ENCODE data around the gene TMEM127.
"Not testable (repeated sequence)": the region's sequence is repeated elsewhere in the genome, so short reads cannot be mapped to it uniquely, and the experiment has no call there.

TMEM127 gene

DNA sequence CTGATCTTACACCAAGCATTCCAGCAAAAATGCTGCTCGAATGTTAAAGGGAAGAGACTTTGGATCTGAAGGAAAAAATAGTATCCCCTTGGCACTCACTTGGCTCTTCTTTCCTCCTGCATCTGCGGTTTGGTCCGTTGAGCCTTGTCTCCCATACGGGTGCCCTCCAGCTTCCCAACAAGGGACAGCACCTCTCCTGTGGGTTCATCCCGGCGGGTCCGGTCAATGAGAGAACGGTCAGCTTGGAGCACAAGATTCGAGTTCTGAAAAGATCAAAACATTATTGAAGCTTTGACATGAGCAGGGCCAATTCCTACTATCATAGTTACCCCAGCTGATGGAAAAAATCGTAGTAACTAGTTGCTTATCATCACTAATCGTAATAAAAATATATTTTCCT lies 38.8 kb upstream of the TMEM127 start:
- H3K4me3 ChIP-seq (replicated peaks; ENCODE audit: low read depth, low read length) = peak overlapping the region; percentile 97
- no peak for TF ChIP-seq CTCF (IDR thresholded peaks at IDR 0.05; ENCODE audit: low read depth, low read length, missing control alignments)
- no peak for DNase-seq (ENCODE audit: extremely low read depth, low read depth)

DNA sequence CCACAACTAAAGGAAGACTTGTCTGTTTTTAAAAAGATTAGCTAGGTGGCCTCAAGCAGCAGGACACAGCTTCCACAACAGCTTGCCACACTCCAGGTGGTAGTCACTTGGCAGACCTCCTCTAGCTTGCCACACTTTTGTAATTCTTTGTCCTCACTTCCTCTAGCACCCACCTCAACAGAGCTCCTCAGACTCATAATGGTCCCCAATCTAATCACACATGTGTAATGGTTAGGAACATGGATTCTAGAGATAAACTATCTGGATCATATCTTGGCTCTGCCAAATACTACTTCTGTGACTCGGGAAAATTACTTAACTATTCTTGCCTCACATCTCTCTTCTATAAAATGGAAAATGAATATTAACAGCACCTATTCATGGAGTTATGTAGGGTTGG lies 36.1 kb upstream of the TMEM127 start:
- TF ChIP-seq CTCF (IDR thresholded peaks at IDR 0.05; ENCODE audit: low read depth, low read length, missing control alignments) = no peak
- no peak overlapping the region for H3K4me3 ChIP-seq (replicated peaks; ENCODE audit: low read depth, low read length)
- no peak for DNase-seq (ENCODE audit: extremely low read depth, low read depth)

GRCh38 chr2:96296925-96297324 lies 31.1 kb upstream of the TMEM127 start:
- H3K4me3 ChIP-seq (replicated peaks; ENCODE audit: low read depth, low read length) = no peak overlapping the region
- no peak for TF ChIP-seq CTCF (IDR thresholded peaks at IDR 0.05; ENCODE audit: low read depth, low read length, missing control alignments)
- no peak for DNase-seq (ENCODE audit: extremely low read depth, low read depth)

- not testable (repeated sequence) for H3K4me3 ChIP-seq (replicated peaks; ENCODE audit: low read depth, low read length); DNase-seq (ENCODE audit: extremely low read depth, low read depth)
Observed at GRCh38 chr2:96294271-96294670, 28.5 kb upstream of the TMEM127 start.

- no peak for TF ChIP-seq CTCF (IDR thresholded peaks at IDR 0.05; ENCODE audit: low read depth, low read length, missing control alignments)
- no peak overlapping the region for H3K4me3 ChIP-seq (replicated peaks; ENCODE audit: low read depth, low read length)
- no peak for DNase-seq (ENCODE audit: extremely low read depth, low read depth)
Observed at GRCh38 chr2:96291751-96292150, 26.0 kb upstream of the TMEM127 start.

- no peak overlapping the region for H3K4me3 ChIP-seq (replicated peaks; ENCODE audit: low read depth, low read length)
- no peak for DNase-seq (ENCODE audit: extremely low read depth, low read depth)
- TF ChIP-seq CTCF (IDR thresholded peaks at IDR 0.05; ENCODE audit: low read depth, low read length, missing control alignments) = no peak
Observed at GRCh38 chr2:96287273-96287856, 21.6 kb upstream of the TMEM127 start.

DNA sequence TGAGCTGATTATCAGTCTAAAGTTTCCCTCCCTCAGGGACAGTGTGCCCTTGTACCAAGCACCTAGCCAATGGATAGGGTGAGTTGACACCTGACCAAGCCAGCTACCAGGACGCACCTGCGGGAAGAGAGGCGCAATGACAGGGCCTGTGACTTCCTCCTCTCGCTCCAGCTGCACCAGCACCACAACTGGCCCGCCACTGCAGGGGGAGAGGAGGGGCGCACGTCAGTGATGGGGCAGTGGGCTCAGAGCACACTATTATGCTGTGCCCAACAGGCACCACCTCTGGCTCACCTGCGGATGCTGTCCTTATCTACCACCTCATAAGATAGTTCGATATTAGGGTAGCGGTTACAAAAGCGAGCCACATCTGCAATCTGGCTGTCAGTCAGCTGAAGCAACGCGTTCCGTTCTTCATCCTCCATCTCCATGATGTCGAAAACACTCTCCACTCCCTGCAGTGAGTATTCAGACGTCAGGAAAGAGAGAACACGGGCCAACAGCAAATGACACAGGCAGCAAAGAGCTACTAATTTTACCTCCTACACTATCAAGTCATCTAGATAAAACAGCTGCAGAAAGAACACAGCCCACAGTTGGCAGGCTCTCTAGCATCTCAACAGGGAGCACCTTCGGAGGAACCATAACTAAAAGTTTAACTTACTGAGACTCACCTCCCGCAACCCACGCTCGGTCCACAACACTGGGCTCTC lies 11.1 kb upstream of the TMEM127 start:
- H3K4me3 ChIP-seq (replicated peaks; ENCODE audit: low read depth, low read length) = no peak overlapping the region
- no peak for TF ChIP-seq CTCF (IDR thresholded peaks at IDR 0.05; ENCODE audit: low read depth, low read length, missing control alignments)
- DNase-seq (ENCODE audit: extremely low read depth, low read depth) = no peak

All from HFF-Myc (cell line).